HG03520 (cell line): ENCODE measurements around the gene MYH11.

ENCODE experiments used
- ATAC-seq: cut with Tn5 transposase; IDR thresholded peaks from one replicate; pipeline ENCODE4 v1.9.1; 2021; ENCODE audit warnings: mild to moderate bottlenecking, moderate library complexity; ENCODE audit not compliant: unreplicated experiment

MYH11 gene

GRCh38 chr16:15856901-15857698 lies at the start of gene MYH11:
TSS of gene MYH11 (minus strand) at chr16:15857028. CDS start at chr16:15838252, 18,776 bp downstream.
- no peak for ATAC-seq

GRCh38 chr16:15906439-15906838 lies 49.6 kb upstream of the MYH11 start:
- no peak for ATAC-seq

GRCh38 chr16:15903960-15904359 lies 47.1 kb upstream of the MYH11 start:
- ATAC-seq: no peak

GRCh38 chr16:15900901-15901500 lies 44.2 kb upstream of the MYH11 start:
- ATAC-seq: no peak

GRCh38 chr16:15900357-15900756 lies 43.5 kb upstream of the MYH11 start:
- ATAC-seq: no peak

DNA sequence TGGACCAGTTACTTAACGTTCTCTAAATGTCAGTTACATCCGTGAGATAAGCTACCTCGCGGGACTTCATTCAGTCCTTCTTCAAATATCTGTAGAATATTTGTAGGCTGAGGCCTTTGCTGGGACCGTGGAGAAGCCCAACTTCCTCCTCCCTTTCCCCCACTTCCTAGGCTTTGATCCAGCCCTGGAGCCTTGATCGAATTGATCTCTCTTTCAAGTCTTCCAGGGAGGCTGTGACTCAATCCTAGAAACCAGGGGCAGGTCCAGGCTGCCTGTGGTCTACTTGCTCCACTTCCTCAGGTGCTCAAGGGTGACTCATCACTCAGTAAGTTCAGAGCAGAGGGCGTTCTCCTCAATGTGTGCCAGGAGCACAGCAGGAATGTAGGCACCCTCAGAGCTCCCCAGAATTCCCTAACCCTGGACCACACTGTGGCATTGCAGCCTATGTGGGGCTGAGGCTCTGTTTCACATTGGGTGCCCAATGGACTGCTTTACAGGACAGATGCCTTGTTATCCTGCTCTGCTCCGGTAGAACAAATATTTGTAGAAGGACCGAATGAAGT lies 42.8 kb upstream of the MYH11 start:
- ATAC-seq: no peak

GRCh38 chr16:15898654-15899053 lies 41.8 kb upstream of the MYH11 start:
- no peak for ATAC-seq

GRCh38 chr16:15897834-15898254 lies 41.0 kb upstream of the MYH11 start:
- ATAC-seq: no peak

GRCh38 chr16:15897121-15897780 lies 40.4 kb upstream of the MYH11 start:
- no peak for ATAC-seq

GRCh38 chr16:15894571-15895374 lies 37.9 kb upstream of the MYH11 start:
- no peak for ATAC-seq

DNA sequence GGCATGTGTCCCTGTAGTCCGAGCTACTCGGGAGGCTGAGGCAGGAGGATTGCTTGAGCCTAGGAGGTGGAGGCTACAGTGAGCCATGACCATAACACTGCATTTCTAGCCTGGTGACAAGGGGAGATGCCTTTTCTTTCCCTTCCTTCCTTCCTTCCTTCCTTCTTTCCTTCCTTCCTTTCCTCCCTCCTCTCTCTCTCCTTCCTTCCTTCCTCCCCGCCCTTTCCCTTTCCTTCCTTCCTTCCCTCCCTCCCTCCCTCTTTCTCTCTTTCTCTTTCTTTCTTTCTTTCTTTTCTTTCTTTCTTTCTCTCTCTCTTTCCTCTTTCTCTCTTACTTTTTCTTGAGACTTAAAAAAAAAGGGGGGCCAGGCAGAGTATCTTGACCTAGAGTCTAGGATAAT lies 34.7 kb upstream of the MYH11 start:
- no peak for ATAC-seq

DNA sequence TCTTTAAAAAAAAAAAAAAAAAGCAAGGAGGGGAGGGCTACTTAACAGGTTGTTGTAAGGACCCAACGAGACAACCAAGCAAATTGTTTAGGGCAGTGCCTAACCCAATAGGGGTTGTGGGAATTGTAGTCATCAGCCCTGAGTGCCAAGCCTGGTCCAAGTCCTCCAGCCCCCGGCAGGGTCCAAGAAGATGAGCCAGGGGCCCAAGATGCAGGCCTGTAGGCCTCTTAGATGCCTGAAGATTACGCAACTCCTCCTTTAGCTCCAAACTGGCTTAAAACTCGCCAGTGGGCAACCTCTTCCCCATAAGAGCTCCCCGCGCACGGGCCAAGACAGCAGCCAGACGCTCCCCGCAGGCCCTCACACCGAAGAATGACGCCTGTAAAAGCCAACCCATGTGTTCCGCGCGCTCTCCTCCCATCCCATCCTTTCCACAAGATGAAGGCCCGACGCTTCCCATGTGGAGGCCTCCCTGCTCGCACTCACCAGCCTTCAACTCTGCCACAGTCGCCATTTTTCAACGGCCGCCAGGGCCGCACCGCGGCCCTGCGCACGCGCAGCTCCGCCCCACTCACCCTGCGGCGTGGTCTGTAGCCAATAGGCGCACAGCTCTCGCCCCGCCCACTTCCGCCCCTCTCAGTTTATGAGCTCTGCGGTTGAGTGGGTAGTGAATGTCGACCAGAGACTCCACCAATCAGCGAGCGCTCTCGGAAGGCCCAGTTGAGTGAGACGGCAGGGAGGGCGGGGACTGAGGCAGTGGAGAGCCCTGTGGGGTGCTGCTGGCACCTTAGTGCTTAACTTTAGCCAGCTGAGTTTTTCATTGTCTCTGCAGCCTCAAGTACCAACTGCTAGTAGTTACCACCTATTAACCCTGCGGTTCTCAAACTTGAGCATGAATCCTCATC lies 31.5 kb upstream of the MYH11 start, which contains the start of gene CEP20:
Gene CEP20, minus strand, starts transcription at position 532 of the 905 bp plus-strand sequence. Its CDS starts 18 bp downstream, at position 514.
- peak; percentile 97 for ATAC-seq

GRCh38 chr16:15887283-15887682 lies 30.5 kb upstream of the MYH11 start:
- ATAC-seq: no peak

- ATAC-seq: no peak
Measured at GRCh38 chr16:15886078-15886477, 29.2 kb upstream of the MYH11 start.

DNA sequence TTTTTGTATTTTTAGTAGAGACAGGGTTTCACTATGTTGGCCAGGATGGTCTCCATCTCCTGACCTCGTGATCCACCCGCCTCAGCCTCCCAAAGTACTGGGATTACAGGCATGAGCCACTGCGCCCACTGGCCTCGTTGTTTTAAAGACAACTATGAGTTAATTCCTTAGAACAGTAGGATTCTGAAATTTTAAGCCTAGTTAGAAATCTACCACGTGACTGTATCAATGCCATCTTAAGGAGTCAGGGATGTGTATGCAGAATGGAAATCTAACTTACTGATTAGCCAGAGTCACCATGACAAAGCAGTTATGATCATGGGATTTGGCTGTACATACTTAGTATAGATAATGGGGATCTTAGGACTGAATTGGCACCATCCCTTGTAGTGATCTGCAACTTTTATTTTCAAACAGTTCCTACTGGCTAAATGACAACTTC lies 28.8 kb upstream of the MYH11 start:
- no peak for ATAC-seq

GRCh38 chr16:15882563-15882962 lies 25.7 kb upstream of the MYH11 start:
- ATAC-seq: no peak

GRCh38 chr16:15881794-15882379 lies 25.1 kb upstream of the MYH11 start:
- ATAC-seq: no peak

GRCh38 chr16:15880434-15881308 lies 23.8 kb upstream of the MYH11 start:
- no peak for ATAC-seq
